ENCODE measurements around the gene PSMB11.

DNA sequence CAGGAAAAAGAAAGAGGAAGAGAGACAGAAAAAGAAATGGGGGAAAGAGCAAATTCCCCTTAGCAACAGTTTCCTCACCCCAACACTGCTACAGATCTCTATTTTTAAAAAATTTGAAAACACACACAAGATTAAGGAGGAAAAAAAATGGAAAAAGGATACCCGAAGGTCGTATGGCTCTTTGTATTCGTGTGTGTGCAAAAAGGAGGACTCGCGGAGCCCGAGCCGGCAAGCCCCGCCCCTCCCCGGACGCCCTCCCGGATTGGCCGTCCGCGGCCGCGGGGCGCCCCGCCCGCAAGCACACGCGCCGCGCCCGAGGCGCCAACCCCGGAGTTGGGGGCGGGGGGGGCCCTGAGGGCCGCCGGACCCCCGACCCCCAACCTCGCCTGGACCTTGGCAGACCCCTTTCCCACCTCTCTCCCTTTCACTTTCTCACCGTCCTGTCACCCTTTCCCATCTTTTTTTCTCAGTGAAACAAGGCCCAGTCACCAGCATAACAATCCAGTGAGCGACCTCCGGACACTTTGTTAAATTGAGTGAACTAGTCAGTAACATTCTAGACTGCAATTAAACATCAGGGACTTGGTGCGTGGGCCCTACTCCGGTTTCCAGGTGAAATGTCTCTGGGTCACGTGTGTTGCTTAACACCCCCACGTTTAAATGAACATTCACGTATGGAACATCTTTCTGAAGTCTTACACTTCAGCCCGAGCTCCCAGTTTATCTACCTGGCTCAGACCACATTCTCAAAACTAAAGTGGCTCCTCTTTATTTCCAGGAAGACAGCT is 31.9 kb upstream of the PSMB11 start, which contains the start of gene C14orf93:
- TF ChIP-seq, protein P1, sequence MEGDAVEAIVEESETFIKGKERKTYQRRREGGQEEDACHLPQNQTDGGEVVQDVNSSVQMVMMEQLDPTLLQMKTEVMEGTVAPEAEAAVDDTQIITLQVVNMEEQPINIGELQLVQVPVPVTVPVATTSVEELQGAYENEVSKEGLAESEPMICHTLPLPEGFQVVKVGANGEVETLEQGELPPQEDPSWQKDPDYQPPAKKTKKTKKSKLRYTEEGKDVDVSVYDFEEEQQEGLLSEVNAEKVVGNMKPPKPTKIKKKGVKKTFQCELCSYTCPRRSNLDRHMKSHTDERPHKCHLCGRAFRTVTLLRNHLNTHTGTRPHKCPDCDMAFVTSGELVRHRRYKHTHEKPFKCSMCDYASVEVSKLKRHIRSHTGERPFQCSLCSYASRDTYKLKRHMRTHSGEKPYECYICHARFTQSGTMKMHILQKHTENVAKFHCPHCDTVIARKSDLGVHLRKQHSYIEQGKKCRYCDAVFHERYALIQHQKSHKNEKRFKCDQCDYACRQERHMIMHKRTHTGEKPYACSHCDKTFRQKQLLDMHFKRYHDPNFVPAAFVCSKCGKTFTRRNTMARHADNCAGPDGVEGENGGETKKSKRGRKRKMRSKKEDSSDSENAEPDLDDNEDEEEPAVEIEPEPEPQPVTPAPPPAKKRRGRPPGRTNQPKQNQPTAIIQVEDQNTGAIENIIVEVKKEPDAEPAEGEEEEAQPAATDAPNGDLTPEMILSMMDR (IDR thresholded peaks at IDR 0.05), result peak in 1 of 7 experiments; percentile 22
- peak in 2 of 3 donors; percentile 46 to 49 for TF ChIP-seq POLR2A (IDR thresholded peaks at IDR 0.05)
